ENCODE data around the gene CALML6.

The CALML6 gene

GRCh38 chr1:1962752-1963151 is 47.7 kb downstream of the CALML6 start:
- POLR2A ChIA-PET, result no interaction called here
- TF ChIP-seq ZNF133 (tag by site-specific recombination; IDR thresholded peaks at IDR 0.05) (peak; percentile 99), ZSCAN18 (tag by site-specific recombination; IDR thresholded peaks at IDR 0.05) (no peak)
- H3K9me3 ChIP-seq (ENCODE audit: control insufficient read depth, insufficient read depth, low read depth, low read length), result no peaks in the 10 kb centered on the region
- H3K4me3 ChIP-seq (ENCODE audit: low read depth, low read length), result no peak overlapping the region
- H3K27ac ChIP-seq (ENCODE audit: extremely low read depth, low read depth, low read length), result no peak overlapping the region
- CTCF ChIA-PET, result interaction anchor here (1.0 to 8.8 kb wide), 4 partner anchors 16 to 212 kb away, joined by 3 to 118 read pairs (median 12); no protein-coding TSS in a partner anchor
- no peaks in the 10 kb centered on the region for H3K4me1 ChIP-seq (ENCODE audit: control insufficient read depth, insufficient read depth, low read length)
- H3K36me3 ChIP-seq (ENCODE audit: control insufficient read depth in 2 of 2, insufficient read depth in 1 of 2, low read length in 2 of 2), result no peaks in the 10 kb centered on the region

GRCh38 chr1:1963570-1963969 is 48.5 kb downstream of the CALML6 start:
- H3K27ac ChIP-seq (ENCODE audit: extremely low read depth, low read depth, low read length), result no peak overlapping the region
- ChIA-PET CTCF (interaction anchor here (1.0 to 8.8 kb wide), 3 partner anchors 20 to 211 kb away, joined by 3 to 118 read pairs (median 4); no protein-coding TSS in a partner anchor), POLR2A (interaction anchor here (0.6 kb wide), 1 partner anchor 215 kb away, joined by 3 read pairs; no protein-coding TSS in a partner anchor)
- no peak for TF ChIP-seq ZNF362 (tag by site-specific recombination; IDR thresholded peaks at IDR 0.05)
- no peak for TF ChIP-seq ZNF704 (tag by site-specific recombination; IDR thresholded peaks at IDR 0.05)
- TF ChIP-seq ZFP3 (tag by site-specific recombination; IDR thresholded peaks at IDR 0.05; ENCODE audit: low read depth), result no peak
- TF ChIP-seq ZFHX2 (tag by site-specific recombination; conservative IDR thresholded peaks at IDR 0.05), result peak; percentile 34; the same call in 1 of the 2 replicates
- TF ChIP-seq ZNF202 (tag by site-specific recombination; IDR thresholded peaks at IDR 0.05; ENCODE audit: borderline replicate concordance), result no peak
- peak; percentile 27; the same call in 1 of the 2 replicates for TF ChIP-seq EGR2 (tag by site-specific recombination; IDR thresholded peaks at IDR 0.05; ENCODE audit: low read depth)
- no peak for TF ChIP-seq WT1 (tag by site-specific recombination; IDR thresholded peaks at IDR 0.05)
- TF ChIP-seq ZNF658 (tag by site-specific recombination; IDR thresholded peaks at IDR 0.05), result no peak
- no peak for TF ChIP-seq MZF1 (tag by site-specific recombination; IDR thresholded peaks at IDR 0.05; ENCODE audit: borderline replicate concordance)
- H3K9me3 ChIP-seq (ENCODE audit: control insufficient read depth, insufficient read depth, low read depth, low read length), result no peaks in the 10 kb centered on the region
- no peaks in the 10 kb centered on the region for H3K4me1 ChIP-seq (ENCODE audit: control insufficient read depth, insufficient read depth, low read length)
- H3K4me3 ChIP-seq (ENCODE audit: low read depth, low read length), result no peak overlapping the region
- H3K36me3 ChIP-seq (ENCODE audit: control insufficient read depth in 2 of 2, insufficient read depth in 1 of 2, low read length in 2 of 2), result no peaks in the 10 kb centered on the region

- Histone ChIP-seq H3K9me3 (ENCODE audit: control insufficient read depth, insufficient read depth, low read depth, low read length) (no peaks in the 10 kb centered on the region), H3K27ac (ENCODE audit: extremely low read depth, low read depth, low read length) (no peak overlapping the region), H3K4me1 (ENCODE audit: control insufficient read depth, insufficient read depth, low read length) (no peaks in the 10 kb centered on the region), H3K4me3 (ENCODE audit: low read depth, low read length) (no peak overlapping the region), H3K36me3 (ENCODE audit: control insufficient read depth in 2 of 2, insufficient read depth in 1 of 2, low read length in 2 of 2) (no peaks in the 10 kb centered on the region)
- TF ChIP-seq ZNF624 (tag by site-specific recombination; IDR thresholded peaks at IDR 0.05) (no peak), REST (tag by site-specific recombination; IDR thresholded peaks at IDR 0.05) (no peak), ZNF548 (tag by site-specific recombination; IDR thresholded peaks at IDR 0.05) (no peak)
- POLR2A ChIA-PET, result no interaction called here
- CTCF ChIA-PET, result no interaction called here
Observed at GRCh38 chr1:1964811-1965210, 49.8 kb downstream of the CALML6 start.
